ENCODE measurements around the gene CYP8B1. TPM values are rescaled to one million over a fixed set of nuclear protein-coding genes. Genes with fewer than 3 reads are reported as not detected.
A peak's percentile ranks its signal among the peaks of the same experiment; 100 is the strongest.

CYP8B1 gene
- total and polyA plus RNA-seq, 2 of the 8 experiments (the other 6 are each of a cell fraction or from before 2014, with no cell fraction given), result not detected

DNA sequence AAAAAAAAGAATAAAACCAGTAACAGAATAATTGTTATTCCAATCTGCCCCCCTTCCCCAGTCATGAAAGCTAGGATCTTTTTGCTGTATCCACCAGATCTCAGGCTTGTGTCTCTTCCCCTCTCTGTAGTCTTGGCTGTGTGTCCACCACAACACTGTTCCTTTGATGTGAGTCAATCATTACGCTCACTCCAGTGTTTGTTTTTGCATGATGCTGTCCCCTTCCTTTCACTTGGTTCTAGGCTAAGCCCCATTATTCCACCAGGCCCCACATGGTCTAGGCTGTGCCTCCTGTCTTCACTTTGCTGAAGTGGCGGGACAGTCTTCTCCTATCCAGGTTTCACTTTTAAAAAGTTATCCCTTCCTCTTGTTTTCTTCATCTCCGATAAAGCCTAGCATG, 52.9 kb downstream of the CYP8B1 start:
- Histone ChIP-seq H3K79me1 (ENCODE audit: low read depth, low read length) (no peaks in the 10 kb centered on the region), H4K20me1 (replicated peaks in 1 of 2; ENCODE audit: control insufficient read depth in 1 of 2, insufficient read depth in 2 of 2, low read length in 2 of 2) (no peaks in the 10 kb centered on the region), H2AK5ac (ENCODE audit: low read depth, low read length) (no peak overlapping the region; the same call in 1 of the 2 replicates), H3K23ac (ENCODE audit: insufficient read length) (no peak overlapping the region), H2BK12ac (ENCODE audit: low read depth, low read length) (peak overlapping the region; percentile 84; the same call in 1 of the 2 replicates), H2BK20ac (ENCODE audit: low read length) (peak overlapping the region; percentile 80; the same call in 1 of the 2 replicates), H3K27me3 (replicated peaks in 1 of 4; ENCODE audit: control insufficient read depth in 3 of 4, extremely low read depth in 1 of 4, insufficient read depth in 3 of 4, low read length in 3 of 4) (no peaks in the 10 kb centered on the region), H3K4me1 (replicated peaks in 1 of 4; ENCODE audit: control insufficient read depth in 3 of 4, insufficient read depth in 4 of 4, low read length in 3 of 4) (peaks cover 0 to 4% (median 2%) of the 10 kb centered on the region in 4 experiments; a peak in 2 of 7 replicates), H2BK120ac (replicated peaks; ENCODE audit: low read depth, low read length) (no peak overlapping the region), H3K4ac (replicated peaks; ENCODE audit: insufficient read length, low read depth, low read length) (no peak overlapping the region), H3K27ac (ENCODE audit: low read depth, low read length) (no peak overlapping the region), H4K5ac (ENCODE audit: insufficient read length, low read depth, low read length) (no peak overlapping the region), H2BK15ac (ENCODE audit: low read length) (no peak overlapping the region), H3K23me2 (ENCODE audit: low read depth, low read length) (no peaks in the 10 kb centered on the region), H3K56ac (replicated peaks; ENCODE audit: insufficient read length, low read depth, low read length) (no peak overlapping the region), H4K8ac (ENCODE audit: extremely low read depth, insufficient read depth, low read length) (no peak overlapping the region), H2AFZ (ENCODE audit: low read length) (peak overlapping the region; percentile 48; the same call in 1 of the 2 replicates), H3K36me3 (ENCODE audit: control insufficient read depth in 2 of 4, insufficient read depth in 4 of 4, low read length in 3 of 4) (no peaks in the 10 kb centered on the region), H3K14ac (ENCODE audit: insufficient read length) (no peak overlapping the region), H3K9me3 (ENCODE audit: insufficient read depth in 2 of 2, low read depth in 1 of 2, low read length in 1 of 2) (no peaks in the 10 kb centered on the region), H3K79me2 (ENCODE audit: control insufficient read depth in 1 of 2, insufficient read depth in 2 of 2, low read length in 2 of 2) (no peaks in the 10 kb centered on the region), H2BK5ac (ENCODE audit: low read depth, low read length) (peak overlapping the region; percentile 58; the same call in 1 of the 2 replicates), H3K4me2 (ENCODE audit: insufficient read depth in 1 of 2, low read depth in 2 of 2, low read length in 2 of 2) (no peak overlapping the region), H3K18ac (ENCODE audit: extremely low read depth, low read length) (0 out of 2 replicates have a peak overlapping the region, but pooled peaks have one; percentile 19), H3K9ac (replicated peaks in 1 of 4; ENCODE audit: extremely low read depth in 1 of 4, low read depth in 3 of 4, low read length in 3 of 4) (no peak overlapping the region), H4K91ac (replicated peaks; ENCODE audit: insufficient read length, low read length) (no peak overlapping the region), H3K4me3 (ENCODE audit: extremely low read depth in 1 of 4, insufficient read depth in 2 of 4, low read depth in 3 of 4, low read length in 4 of 4) (no peak overlapping the region)
- ChIA-PET POLR2A (ENCODE audit: partially characterized antibody) (no interaction called here), CTCF (ENCODE audit: partially characterized antibody) (interaction anchor here (2.6 to 5.9 kb wide), 2 partner anchors 8 to 42 kb away, joined by 9 to 21 read pairs; no protein-coding TSS in a partner anchor)
- no peak for DNase-seq (ENCODE audit: low read depth in 1 of 2, low spot score in 2 of 2)
- TF ChIP-seq TBP (IDR thresholded peaks at IDR 0.05; ENCODE audit: low read depth, low read length) (no peak), TCF12 (IDR thresholded peaks at IDR 0.05; ENCODE audit: low read depth, low read length) (no peak), CTBP2 (IDR thresholded peaks at IDR 0.05; ENCODE audit: borderline replicate concordance, insufficient read depth, insufficient read length, low read length) (no peak), SIX5 (IDR thresholded peaks at IDR 0.05; ENCODE audit: low read depth, low read length) (no peak), YY1 (IDR thresholded peaks at IDR 0.05; ENCODE audit: low read depth, low read length) (no peak), CHD1 (IDR thresholded peaks at IDR 0.05; ENCODE audit: low read depth, low read length) (no peak)
- FAIRE-seq, result no peak
- WGBS, 2 experiments (ENCODE audit: extremely low coverage in 1 of 2, insufficient coverage in 1 of 2, insufficient read length in 1 of 2, insufficient replicate concordance in 2 of 2, low coverage in 1 of 2, low lambda C conversion rate in 2 of 2, missing lambda C conversion rate in 1 of 2), result 90% methylated on average over 3 of the region's 3 CpGs; no CpG with 5 or more reads in 1 of the 2 experiments

Measured in H1 (cell line).